IMR-90 (cell line): ENCODE measurements around the gene ACSL4. TPM values are rescaled to one million over a fixed set of nuclear protein-coding genes. Genes with fewer than 3 reads are reported as not detected.

Experiments used
- ATAC-seq: fragments of 200-7000 bp; cut with Tn5 transposase; 2 replicates; pipeline ENCODE4 v1.9.1; 2020; ENCODE audit warnings: low read depth, mild to moderate bottlenecking, moderate library complexity
- BruUV-seq: library from RNA; stranded (reverse); fragments of 400-500 nt; replicated peaks from 2 replicates; lab custom pipeline; 2021; lab: Mats Ljungman, UMichigan
- CTCF ChIA-PET: fragments of 300-600 bp; formaldehyde crosslinking; extraction: SDS; loops from one replicate; lab custom pipeline; 2021; ENCODE audit warnings: antibody characterized with exemption; lab: Yijun Ruan, JAX
- POLR2A ChIA-PET: fragments of 300-600 bp; sonication (Branson Sonifier 250); formaldehyde crosslinking; loops from one replicate; lab custom pipeline; 2022; ENCODE audit warnings: antibody characterized with exemption; ENCODE audit not compliant: unreplicated experiment; lab: Charles Lee
- DNase-seq: peaks from one replicate; pipeline ENCODE4 v3.0.0; 2013
- H2AFZ ChIP-seq: replicated peaks from 2 replicates; pipeline ENCODE3; 2013; ENCODE audit warnings: low read length, mild to moderate bottlenecking; ENCODE audit not compliant: poor library complexity
- H2AK5ac ChIP-seq: 2 replicates; pipeline ENCODE4 v1.6.1; 2013; ENCODE audit warnings: low read depth, low read length, inconsistent platforms
- H2AK9ac ChIP-seq: replicated peaks from 2 replicates; pipeline ENCODE3; 2013; ENCODE audit warnings: mild to moderate bottlenecking, low read depth, low read length, moderate library complexity; ENCODE audit not compliant: poor library complexity
- H2BK120ac ChIP-seq: 2 replicates; pipeline ENCODE4 v1.6.1; 2013; ENCODE audit warnings: low read depth, low read length, inconsistent platforms
- H2BK15ac ChIP-seq: 3 replicates; pipeline ENCODE4 v1.6.1; 2013; ENCODE audit warnings: low read depth, low read length, inconsistent platforms
- H2BK20ac ChIP-seq: 2 replicates; pipeline ENCODE4 v1.6.1; 2013; ENCODE audit warnings: low read depth, mild to moderate bottlenecking, inconsistent platforms, low read length, moderate library complexity
- H2BK5ac ChIP-seq: 2 replicates; pipeline ENCODE4 v1.6.1; 2013; ENCODE audit warnings: mild to moderate bottlenecking, low read depth, low read length, inconsistent platforms; ENCODE audit not compliant: poor library complexity, severe bottlenecking
- H3K14ac ChIP-seq: replicated peaks from 2 replicates; pipeline ENCODE4 v1.6.1; 2013; ENCODE audit warnings: low read depth, low read length, inconsistent platforms
- H3K18ac ChIP-seq: 2 replicates; pipeline ENCODE4 v1.6.1; 2013; ENCODE audit warnings: low read depth, low read length, control low read depth
- H3K23ac ChIP-seq: 2 replicates; pipeline ENCODE4 v1.6.1; 2013; ENCODE audit warnings: low read depth, low read length, inconsistent platforms
- H3K27ac ChIP-seq: 2 replicates; pipeline ENCODE4 v1.5.1; 2013; ENCODE audit warnings: mild to moderate bottlenecking, control low read depth, low read length; ENCODE audit not compliant: insufficient read depth
- H3K27me3 ChIP-seq: 2 replicates; pipeline ENCODE4 v1.6.1; 2013; ENCODE audit warnings: low read length; ENCODE audit not compliant: control insufficient read depth, insufficient read depth
- H3K36me3 ChIP-seq: 2 replicates; pipeline ENCODE4 v1.6.1; 2013; ENCODE audit warnings: low read length, mixed read lengths; ENCODE audit not compliant: control insufficient read depth, insufficient read depth
- H3K4ac ChIP-seq: 2 replicates; pipeline ENCODE4 v1.6.1; 2013; ENCODE audit warnings: low read depth, low read length, inconsistent platforms
- H3K4me1 ChIP-seq: 2 replicates; pipeline ENCODE4 v1.6.1; 2013; ENCODE audit warnings: low read length, mixed read lengths; ENCODE audit not compliant: control insufficient read depth, insufficient read depth
- H3K4me2 ChIP-seq: 2 replicates; pipeline ENCODE4 v1.6.1; 2013; ENCODE audit warnings: low read depth, mild to moderate bottlenecking, control low read depth, low read length, moderate library complexity
- H3K4me3 ChIP-seq: 2 replicates; pipeline ENCODE4 v1.5.1; 2013; ENCODE audit warnings: low read depth, mild to moderate bottlenecking, control low read depth, low read length, moderate library complexity; ENCODE audit not compliant: insufficient read depth
- H3K56ac ChIP-seq: 2 replicates; pipeline ENCODE4 v1.6.1; 2013; ENCODE audit warnings: low read length, inconsistent platforms; ENCODE audit not compliant: insufficient read depth; ENCODE audit errors: extremely low read depth
- H3K79me1 ChIP-seq, 2 experiments: 2 replicates each; pipeline ENCODE4 v1.6.1; 2013; ENCODE audit warnings: low read length in 2 of 2, inconsistent platforms in 1 of 2, low read depth in 1 of 2
- H3K9ac ChIP-seq: 2 replicates; pipeline ENCODE4 v1.6.1; 2013; ENCODE audit warnings: low read depth, low read length, control low read depth
- H3K9me1 ChIP-seq: 2 replicates; pipeline ENCODE4 v1.6.1; 2013; ENCODE audit warnings: low read length, inconsistent platforms; ENCODE audit not compliant: insufficient read depth
- H3K9me3 ChIP-seq: 2 replicates; pipeline ENCODE4 v1.6.1; 2013; ENCODE audit warnings: low read length; ENCODE audit not compliant: control insufficient read depth, insufficient read depth
- H4K20me1 ChIP-seq: 2 replicates; pipeline ENCODE4 v1.6.1; 2013; ENCODE audit warnings: low read length, inconsistent platforms; ENCODE audit not compliant: insufficient read depth
- H4K5ac ChIP-seq: 2 replicates; pipeline ENCODE4 v1.6.1; 2013; ENCODE audit warnings: mild to moderate bottlenecking, low read depth, low read length, control low read depth
- H4K8ac ChIP-seq, 2 experiments: 2 replicates each; pipeline ENCODE4 v1.6.1; 2013; ENCODE audit warnings: low read depth in 2 of 2, low read length in 2 of 2, control low read depth in 1 of 2, inconsistent platforms in 1 of 2
- H4K91ac ChIP-seq: 2 replicates; pipeline ENCODE4 v1.6.1; 2013; ENCODE audit warnings: low read depth, low read length, inconsistent platforms; ENCODE audit not compliant: insufficient read depth
- BHLHE40 ChIP-seq: fragments of 150-350 bp; IDR thresholded peaks from 2 replicates; pipeline ENCODE4 v1.6.1; 2016; ENCODE audit warnings: mild to moderate bottlenecking, low read depth, low read length
- CEBPB ChIP-seq: IDR thresholded peaks from 2 replicates; pipeline ENCODE4 v1.6.1; 2012; ENCODE audit warnings: low read depth, low read length, improper control_type of control experiment
- CHD1 ChIP-seq: IDR thresholded peaks from 2 replicates; pipeline ENCODE4 v1.6.1; 2012; ENCODE audit warnings: low read depth, low read length, improper control_type of control experiment
- CTCF ChIP-seq: conservative IDR thresholded peaks from 2 replicates; pipeline ENCODE4 v1.5.1; 2012; ENCODE audit warnings: mild to moderate bottlenecking, low read depth, low read length, improper control_type of control experiment
- ELK1 ChIP-seq: fragments of 150-350 bp; IDR thresholded peaks from 2 replicates; pipeline ENCODE4 v1.6.1; 2016; ENCODE audit warnings: low read depth, mild to moderate bottlenecking, low read length, moderate library complexity, borderline replicate concordance
- FOS ChIP-seq: fragments of 150-350 bp; IDR thresholded peaks from 2 replicates; pipeline ENCODE4 v1.6.1; 2016; ENCODE audit warnings: low read depth, low read length
- MAFK ChIP-seq: IDR thresholded peaks from 2 replicates; pipeline ENCODE4 v1.6.1; 2012; ENCODE audit warnings: low read depth, low read length, improper control_type of control experiment
- MAZ ChIP-seq: IDR thresholded peaks from 2 replicates; pipeline ENCODE4 v1.6.1; 2012; ENCODE audit warnings: low read depth, mild to moderate bottlenecking, low read length, improper control_type of control experiment, moderate library complexity, borderline replicate concordance
- MXI1 ChIP-seq: IDR thresholded peaks from 2 replicates; pipeline ENCODE4 v1.6.1; 2012; ENCODE audit warnings: low read depth, mild to moderate bottlenecking, low read length, moderate library complexity, borderline replicate concordance
- NFE2L2 ChIP-seq: fragments of 150-350 bp; IDR thresholded peaks from 2 replicates; pipeline ENCODE4 v1.6.1; 2016; ENCODE audit warnings: low read depth, mild to moderate bottlenecking, low read length
- POLR2A ChIP-seq: IDR thresholded peaks from 2 replicates; pipeline ENCODE4 v1.6.1; 2012; ENCODE audit warnings: mild to moderate bottlenecking, low read depth, low read length
- RAD21 ChIP-seq: IDR thresholded peaks from 2 replicates; pipeline ENCODE4 v1.6.1; 2012; ENCODE audit warnings: low read length, improper control_type of control experiment
- RCOR1 ChIP-seq: IDR thresholded peaks from 2 replicates; pipeline ENCODE4 v1.6.1; 2012; ENCODE audit warnings: mild to moderate bottlenecking, low read length, improper control_type of control experiment; ENCODE audit not compliant: insufficient replicate concordance
- RFX5 ChIP-seq: IDR thresholded peaks from 2 replicates; pipeline ENCODE4 v1.8.0; 2012; ENCODE audit warnings: low read depth, mild to moderate bottlenecking, low read length, moderate library complexity
- SMC3 ChIP-seq: fragments of 150-350 bp; IDR thresholded peaks from 2 replicates; pipeline ENCODE4 v1.6.1; 2016; ENCODE audit warnings: low read depth, mild to moderate bottlenecking, antibody characterized with exemption, low read length, moderate library complexity
- USF2 ChIP-seq: fragments of 150-350 bp; IDR thresholded peaks from 2 replicates; pipeline ENCODE4 v1.6.1; 2017; ENCODE audit warnings: mild to moderate bottlenecking, antibody characterized with exemption, low read length, low read depth
- dilution Hi-C: fragments of 300-500 bp; cut with HindIII; formaldehyde crosslinking; loops from one replicate; pipeline ENCODE4 v1.14.3; 2018; ENCODE audit warnings: low sequenced_read_pairs; ENCODE audit not compliant: unreplicated experiment
- in situ Hi-C: fragments of 300-500 bp; cut with MboI; formaldehyde crosslinking; loops from 3 replicates; pipeline ENCODE4 v1.14.3; 2019; ENCODE audit warnings: low sequenced_read_pairs, inconsistent platforms, mixed read lengths
- intact Hi-C: fragments of 100-400 bp; cut with micrococcal nuclease; formaldehyde crosslinking; loops from 2 replicates; pipeline ENCODE4 v1.10.0; 2022
- polyA plus RNA-seq, 3 experiments: library from polyadenylated mRNA; depleted of rRNA; stranded (reverse); fragments of >200 nt; gene quantifications; 2 replicates each; pipeline ENCODE4 v1.2.3, GENCODE V29; 2012; ENCODE audit warnings: low replicate concordance in 1 of 3
- total RNA-seq: library from RNA; depleted of rRNA; stranded (reverse); fragments of >200 nt; gene quantifications from 2 replicates; pipeline ENCODE4 v1.2.3, GENCODE V29; 2012

The ACSL4 gene
- total and polyA plus RNA-seq, 2 of the 4 experiments (the other 2 are of a cell fraction): 29.6 to 59.7 TPM

- Histone ChIP-seq H2AK5ac (no peak overlapping the region), H3K4me1 (no peaks in the 10 kb centered on the region), H2BK20ac (no peak overlapping the region), H4K20me1 (no peaks in the 10 kb centered on the region), H3K9me3 (no peaks in the 10 kb centered on the region), H2BK5ac (no peak overlapping the region), H3K4me3 (no peak overlapping the region), H4K5ac (no peak overlapping the region), H4K91ac (no peak overlapping the region), H2AFZ (no peak overlapping the region), H3K56ac (no peak overlapping the region), H3K36me3 (no peaks in the 10 kb centered on the region), H2BK15ac (no peak overlapping the region), H3K79me1 (no peaks in the 10 kb centered on the region), H4K8ac (no peak overlapping the region), H3K4ac (no peak overlapping the region), H2BK120ac (no peak overlapping the region), H3K23ac (no peak overlapping the region), H3K18ac (no peak overlapping the region), H3K4me2 (no peak overlapping the region), H2AK9ac (no peak overlapping the region), H3K27ac (no peak overlapping the region), H3K14ac (no peak overlapping the region), H3K9ac (no peak overlapping the region), H3K9me1 (no peaks in the 10 kb centered on the region), H3K27me3 (no peaks in the 10 kb centered on the region)
- dilution Hi-C loops: no loop called here
- POLR2A ChIA-PET: no interaction called here
- CTCF ChIA-PET: no interaction called here
- DNase-seq: no peak
- intact Hi-C loops: no loop called here
- in situ Hi-C loops: no loop called here
- no peak for ATAC-seq
- BruUV-seq: no TSS peak
- no peak for TF ChIP-seq RAD21
- no peak for TF ChIP-seq SMC3
- TF ChIP-seq CTCF: no peak
- no peak for TF ChIP-seq MAZ
- TF ChIP-seq MXI1: no peak
- no peak for TF ChIP-seq USF2
- no peak for TF ChIP-seq RCOR1
- TF ChIP-seq BHLHE40: no peak
- TF ChIP-seq ELK1: no peak
- TF ChIP-seq CHD1: no peak
- TF ChIP-seq MAFK: no peak
- TF ChIP-seq FOS: no peak
- no peak for TF ChIP-seq NFE2L2
- TF ChIP-seq RFX5: no peak
- TF ChIP-seq POLR2A: no peak
- TF ChIP-seq CEBPB: no peak
Measured at GRCh38 chrX:109740433-109740809, 7.4 kb upstream of the ACSL4 start.
